H9 (cell line): ENCODE results near the gene VILL. TPM values are rescaled to one million over a fixed set of nuclear protein-coding genes. Genes with fewer than 3 reads are reported as not detected.

Source experiments
- DNase-seq: peaks from one replicate; pipeline ENCODE4 v3.0.0-alpha.2; 2017
- H2AFZ ChIP-seq: one replicate; pipeline ENCODE4 v1.6.1; 2013; ENCODE audit warnings: mild to moderate bottlenecking, low read length, control low read depth, moderate library complexity
- H2AK5ac ChIP-seq: 2 replicates; pipeline ENCODE4 v1.6.1; 2013; ENCODE audit warnings: low read length, control low read depth, mixed read lengths; ENCODE audit not compliant: insufficient read length
- H2BK120ac ChIP-seq: one replicate; pipeline ENCODE4 v1.6.1; 2013; ENCODE audit warnings: low read depth, mild to moderate bottlenecking, low read length, control low read depth, inconsistent platforms; ENCODE audit not compliant: poor library complexity, severe bottlenecking
- H2BK12ac ChIP-seq: 2 replicates; pipeline ENCODE4 v1.6.1; 2013; ENCODE audit warnings: low read length, control low read depth, mixed read lengths, low read depth; ENCODE audit not compliant: insufficient read length
- H2BK15ac ChIP-seq: 2 replicates; pipeline ENCODE4 v1.6.1; 2013; ENCODE audit warnings: low read depth, low read length, control low read depth
- H2BK20ac ChIP-seq: one replicate; pipeline ENCODE4 v1.6.1; 2013; ENCODE audit warnings: low read depth, mild to moderate bottlenecking, low read length, control low read depth, inconsistent platforms; ENCODE audit not compliant: poor library complexity, severe bottlenecking
- H2BK5ac ChIP-seq: 2 replicates; pipeline ENCODE4 v1.6.1; 2013; ENCODE audit warnings: low read length, control low read depth, mixed read lengths; ENCODE audit not compliant: insufficient read length
- H3K14ac ChIP-seq: 2 replicates; pipeline ENCODE4 v1.6.1; 2013; ENCODE audit warnings: low read length, control low read depth; ENCODE audit not compliant: insufficient read depth
- H3K18ac ChIP-seq: 2 replicates; pipeline ENCODE4 v1.6.1; 2013; ENCODE audit warnings: low read depth, mild to moderate bottlenecking, mixed read lengths, low read length, control low read depth; ENCODE audit not compliant: insufficient read length
- H3K23ac ChIP-seq: 2 replicates; pipeline ENCODE4 v1.6.1; 2013; ENCODE audit warnings: low read length, control low read depth, mixed read lengths, low read depth; ENCODE audit not compliant: insufficient read length
- H3K23me2 ChIP-seq: 2 replicates; pipeline ENCODE4 v1.6.1; 2013; ENCODE audit warnings: low read depth, mild to moderate bottlenecking, mixed read lengths, low read length, control low read depth; ENCODE audit not compliant: insufficient read length, poor library complexity, severe bottlenecking
- H3K27ac ChIP-seq: 2 replicates; pipeline ENCODE4 v1.5.1; 2013; ENCODE audit warnings: low read length, control low read depth, mixed read lengths, low read depth; ENCODE audit not compliant: insufficient read length
- H3K27me3 ChIP-seq: 2 replicates; pipeline ENCODE4 v1.6.1; 2013; ENCODE audit warnings: low read length, control low read depth, inconsistent platforms; ENCODE audit not compliant: insufficient read depth
- H3K4ac ChIP-seq: 2 replicates; pipeline ENCODE4 v1.6.1; 2013; ENCODE audit warnings: low read depth, mild to moderate bottlenecking, control low read depth, inconsistent platforms, low read length, moderate library complexity
- H3K4me1 ChIP-seq: 2 replicates; pipeline ENCODE4 v1.6.1; 2013; ENCODE audit warnings: low read length, control low read depth, inconsistent platforms; ENCODE audit not compliant: insufficient read depth
- H3K4me2 ChIP-seq: 2 replicates; pipeline ENCODE4 v1.6.1; 2013; ENCODE audit warnings: low read length, control low read depth, mixed read lengths; ENCODE audit not compliant: insufficient read length, insufficient read depth
- H3K56ac ChIP-seq: 2 replicates; pipeline ENCODE4 v1.6.1; 2013; ENCODE audit warnings: low read depth, mild to moderate bottlenecking, mixed read lengths, low read length, control low read depth; ENCODE audit not compliant: insufficient read length
- H3K79me1 ChIP-seq: 2 replicates; pipeline ENCODE4 v1.6.1; 2013; ENCODE audit warnings: low read depth, mild to moderate bottlenecking, moderate library complexity, low read length, control low read depth, inconsistent platforms; ENCODE audit not compliant: insufficient read depth, poor library complexity, severe bottlenecking
- H3K79me2 ChIP-seq: 2 replicates; pipeline ENCODE4 v1.6.1; 2013; ENCODE audit warnings: low read length, control low read depth, inconsistent platforms; ENCODE audit not compliant: insufficient read depth
- H3K9ac ChIP-seq: 2 replicates; pipeline ENCODE4 v1.6.1; 2013; ENCODE audit warnings: low read length, control low read depth, mixed read lengths; ENCODE audit not compliant: insufficient read length; ENCODE audit errors: extremely low read depth
- H3K9me3 ChIP-seq: one replicate; pipeline ENCODE4 v1.6.1; 2013; ENCODE audit warnings: low read depth, low read length, inconsistent platforms; ENCODE audit not compliant: control insufficient read depth
- H3T11ph ChIP-seq: one replicate; pipeline ENCODE4 v1.6.1; 2013; ENCODE audit warnings: mild to moderate bottlenecking, low read length, control low read depth, inconsistent platforms
- H4K20me1 ChIP-seq: one replicate; pipeline ENCODE4 v1.6.1; 2013; ENCODE audit not compliant: control insufficient read depth, insufficient read length, insufficient read depth
- H4K5ac ChIP-seq: 2 replicates; pipeline ENCODE4 v1.6.1; 2013; ENCODE audit warnings: low read depth, mild to moderate bottlenecking, mixed read lengths, low read length, control low read depth; ENCODE audit not compliant: insufficient read length
- H4K8ac ChIP-seq: replicated peaks from 2 replicates; pipeline ENCODE4 v1.6.1; 2013; ENCODE audit warnings: low read length, control low read depth, mixed read lengths, low read depth; ENCODE audit not compliant: insufficient read length
- H4K91ac ChIP-seq: 2 replicates; pipeline ENCODE4 v1.6.1; 2013; ENCODE audit warnings: low read depth, mild to moderate bottlenecking, moderate library complexity, mixed read lengths, low read length, control low read depth; ENCODE audit not compliant: insufficient read length
- H3K27ac Mint-ChIP-seq, 3 experiments: 2 replicates in 2 of 3; 3 replicates in 1 of 3; pipeline ENCODE4 v1.8.0; 2020 to 2021; ENCODE audit warnings: mixed read lengths in 3 of 3, mild to moderate bottlenecking in 1 of 3, moderate library complexity in 1 of 3
- H3K27me3 Mint-ChIP-seq: 2 replicates; pipeline ENCODE4 v1.8.0; 2021; ENCODE audit warnings: low read depth, mild to moderate bottlenecking, moderate library complexity, mixed read lengths
- H3K36me3 Mint-ChIP-seq, 3 experiments: 2 replicates in 2 of 3; 3 replicates in 1 of 3; pipeline ENCODE4 v1.8.0; 2020 to 2021; ENCODE audit warnings: low read depth in 3 of 3, mixed read lengths in 3 of 3; ENCODE audit not compliant: insufficient read depth in 1 of 3
- H3K4me1 Mint-ChIP-seq, 2 experiments: 2 replicates each; pipeline ENCODE4 v1.8.0; 2020; ENCODE audit warnings: mixed read lengths in 2 of 2
- H3K4me3 Mint-ChIP-seq, 2 experiments: 2 replicates in 1 of 2; 3 replicates in 1 of 2; pipeline ENCODE4 v1.8.0; 2020 to 2021; ENCODE audit warnings: mild to moderate bottlenecking in 2 of 2, mixed read lengths in 2 of 2, moderate library complexity in 1 of 2
- H3K9me3 Mint-ChIP-seq, 2 experiments: 2 replicates in 1 of 2; 3 replicates in 1 of 2; pipeline ENCODE4 v1.8.0; 2020; ENCODE audit warnings: mild to moderate bottlenecking in 2 of 2, mixed read lengths in 2 of 2, moderate library complexity in 1 of 2
- CTCF ChIP-seq: fragments of 200-600 bp; sonication (generic); conservative IDR thresholded peaks from 3 replicates; pipeline ENCODE4 v1.8.0; 2021; ENCODE audit warnings: antibody characterized with exemption, mild to moderate bottlenecking
- WGBS: extraction: QIAGEN DNeasy Blood & Tissue Kit; methylation state at CpG from one replicate; pipeline ENCODE4 v1.1.7; 2013; ENCODE audit warnings: missing lambda C conversion rate, low lambda C conversion rate, mixed read lengths; ENCODE audit not compliant: insufficient read length; ENCODE audit errors: extremely low coverage; 5-methylcytosine and 5-hydroxymethylcytosine counted together
- total RNA-seq: library from RNA; stranded (reverse); gene quantifications from 2 replicates; pipeline ENCODE4 v1.2.1, GENCODE V29; 2021

The VILL gene
- total RNA-seq, 1 experiment from 2014 or later: 3.2 TPM

GRCh38 chr3:37941608-37942508 is 48.7 kb upstream of the VILL start:
- peaks cover 22 to 25% of the 10 kb centered on the region in 2 experiments for H3K4me1 Mint-ChIP-seq

More at GRCh38 chr3:37941608-37942508, 48.7 kb upstream of the VILL start:
- no peak for DNase-seq
- H3T11ph ChIP-seq: no peak overlapping the region
- H4K5ac ChIP-seq: no peak overlapping the region
- H3K27me3 ChIP-seq: no peaks in the 10 kb centered on the region
- no peak overlapping the region for H4K91ac ChIP-seq
- H3K14ac ChIP-seq: no peak overlapping the region
- no peaks in the 10 kb centered on the region for H3K27me3 Mint-ChIP-seq
- no peak overlapping the region for H2BK5ac ChIP-seq
- no peak overlapping the region for H2AK5ac ChIP-seq
- H3K4ac ChIP-seq: no peak overlapping the region
- H3K18ac ChIP-seq: no peak overlapping the region
- no peaks in the 10 kb centered on the region for H3K9me3 Mint-ChIP-seq
- H3K9ac ChIP-seq: no peak overlapping the region
- H2BK12ac ChIP-seq: no peak overlapping the region
- no peak for TF ChIP-seq CTCF
- no peak overlapping the region for H3K56ac ChIP-seq
- no peaks in the 10 kb centered on the region; a peak in 1 of 7 replicates for H3K36me3 Mint-ChIP-seq
- no peak overlapping the region for H2BK20ac ChIP-seq
- no peaks in the 10 kb centered on the region for H3K23me2 ChIP-seq
- WGBS: no CpG with 5 or more reads among the region's 12 CpGs
- H3K23ac ChIP-seq: no peak overlapping the region
- H4K8ac ChIP-seq: no peak overlapping the region
- H3K79me1 ChIP-seq: no peaks in the 10 kb centered on the region
- H3K79me2 ChIP-seq: 0 out of 2 replicates have a peak, but pooled peaks cover 2% of the 10 kb centered on the region
- H3K4me1 ChIP-seq: peaks cover 3% of the 10 kb centered on the region; the same call in 1 of the 2 replicates
- H2BK120ac ChIP-seq: no peak overlapping the region
- no peak overlapping the region for H3K4me2 ChIP-seq
- H2AFZ ChIP-seq: no peak overlapping the region
- H3K27ac ChIP-seq: no peak overlapping the region
- no peak overlapping the region for H3K4me3 Mint-ChIP-seq
- peak overlapping the region in 1 of 3 experiments; percentile 12; a peak in 1 of 7 replicates for H3K27ac Mint-ChIP-seq
- H4K20me1 ChIP-seq: no peaks in the 10 kb centered on the region
- H2BK15ac ChIP-seq: no peak overlapping the region
- H3K9me3 ChIP-seq: no peaks in the 10 kb centered on the region
